ENCODE measurements around the gene ABHD8.

GRCh38 chr19:17307876-17308377 is 4.7 kb upstream of the ABHD8 start:
- TF ChIP-seq CTCF (IDR thresholded peaks at IDR 0.05) (no peak), EZH2 (IDR thresholded peaks at IDR 0.05; ENCODE audit: borderline replicate concordance, insufficient read depth, low read depth, low read length, poor library complexity, severe bottlenecking) (no peak)
